Chondrocyte (in vitro differentiated cells): ENCODE measurements around the gene RFNG. TPM values are rescaled to one million over a fixed set of nuclear protein-coding genes. Genes with fewer than 3 reads are reported as not detected.

Experiments
- DNase-seq: peaks from one replicate; pipeline ENCODE4 v3.0.0; 2021; ENCODE audit warnings: mixed read lengths, low spot score
- H3K27ac Mint-ChIP-seq: one replicate; pipeline ENCODE4 v1.8.0; 2021; ENCODE audit warnings: mild to moderate bottlenecking, moderate library complexity, mixed read lengths; ENCODE audit not compliant: unreplicated experiment
- H3K27me3 Mint-ChIP-seq: 2 replicates; pipeline ENCODE4 v1.8.0; 2021; ENCODE audit warnings: low read depth, mixed read lengths
- H3K36me3 Mint-ChIP-seq: 2 replicates; pipeline ENCODE4 v1.8.0; 2021; ENCODE audit warnings: low read depth, mixed read lengths
- H3K4me1 Mint-ChIP-seq: 2 replicates; pipeline ENCODE4 v1.8.0; 2021; ENCODE audit warnings: low read depth, mild to moderate bottlenecking, mixed read lengths
- H3K4me3 Mint-ChIP-seq: one replicate; pipeline ENCODE4 v1.8.0; 2021; ENCODE audit warnings: mild to moderate bottlenecking, moderate library complexity, mixed read lengths; ENCODE audit not compliant: unreplicated experiment
- H3K9me3 Mint-ChIP-seq: 2 replicates; pipeline ENCODE4 v1.8.0; 2021; ENCODE audit warnings: low read depth, mixed read lengths
- CTCF ChIP-seq: fragments of 200-600 bp; sonication (generic); IDR thresholded peaks from 2 replicates; pipeline ENCODE4 v1.5.0; 2021; ENCODE audit warnings: antibody characterized with exemption, mild to moderate bottlenecking, moderate library complexity
- total RNA-seq: library from RNA; stranded (reverse); gene quantifications from 3 replicates; pipeline ENCODE4 v1.2.1, GENCODE V29; 2021

The RFNG gene
- total RNA-seq, 1 donor from 2014 or later = 47.4 TPM

- Mint-ChIP-seq H3K4me3 (no peak overlapping the region), H3K27me3 (no peaks in the 10 kb centered on the region), H3K4me1 (peaks cover 11% of the 10 kb centered on the region), H3K27ac (no peak overlapping the region), H3K36me3 (peaks cover 9% of the 10 kb centered on the region), H3K9me3 (no peaks in the 10 kb centered on the region)
- TF ChIP-seq CTCF = no peak
- DNase-seq = peak; percentile 89
These were observed 39.9 kb upstream of the RFNG start for GRCh38 chr17:82091264-82092066.

DNA sequence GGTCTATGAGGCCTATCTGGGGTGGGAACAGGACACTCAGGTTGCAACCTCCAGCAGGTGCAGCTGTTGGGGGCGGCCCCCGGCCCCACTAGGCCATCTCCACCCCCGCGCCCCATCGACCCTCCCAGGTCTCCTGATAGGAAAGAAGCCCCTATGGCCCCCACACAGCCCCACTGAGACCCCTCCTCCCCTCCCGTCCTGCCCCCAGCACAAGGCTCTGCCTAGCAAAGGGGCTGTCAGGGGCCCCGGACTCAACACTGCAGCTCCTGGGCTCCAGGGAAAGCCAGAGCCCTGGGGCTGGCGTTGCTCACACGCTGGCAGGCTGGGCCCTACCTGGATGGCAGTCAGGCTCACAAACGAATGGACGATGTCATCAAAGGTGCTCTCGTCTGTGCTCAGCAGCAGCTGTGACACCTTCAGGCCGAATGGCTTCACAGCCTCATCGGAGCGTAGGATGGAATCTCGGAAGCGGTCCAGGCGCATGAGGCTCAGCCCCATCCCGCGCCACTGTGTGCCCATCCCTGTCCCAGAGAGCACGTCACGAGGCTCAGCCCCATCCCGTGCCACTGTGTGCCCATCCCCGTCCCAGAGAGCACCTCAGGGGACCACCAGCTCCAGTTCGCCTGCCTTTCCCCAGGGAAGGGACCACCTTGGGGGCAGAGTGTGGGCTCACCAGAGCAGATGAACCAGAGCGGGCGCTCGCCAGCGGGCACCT is 39.1 kb upstream of the RFNG start:
- Mint-ChIP-seq H3K27me3 (no peaks in the 10 kb centered on the region), H3K4me1 (peaks cover 3% of the 10 kb centered on the region), H3K36me3 (peaks cover 8% of the 10 kb centered on the region), H3K4me3 (no peak overlapping the region), H3K9me3 (no peaks in the 10 kb centered on the region), H3K27ac (no peak overlapping the region)
- TF ChIP-seq CTCF = no peak
- no peak for DNase-seq

GRCh38 chr17:82089723-82090548 is 38.3 kb upstream of the RFNG start:
- H3K4me3 Mint-ChIP-seq = no peak overlapping the region
- no peaks in the 10 kb centered on the region for H3K4me1 Mint-ChIP-seq
- DNase-seq = no peak
- no peaks in the 10 kb centered on the region for H3K9me3 Mint-ChIP-seq
- H3K36me3 Mint-ChIP-seq = peaks cover 8% of the 10 kb centered on the region
- H3K27me3 Mint-ChIP-seq = no peaks in the 10 kb centered on the region
- no peak overlapping the region for H3K27ac Mint-ChIP-seq
- TF ChIP-seq CTCF = no peak

DNA sequence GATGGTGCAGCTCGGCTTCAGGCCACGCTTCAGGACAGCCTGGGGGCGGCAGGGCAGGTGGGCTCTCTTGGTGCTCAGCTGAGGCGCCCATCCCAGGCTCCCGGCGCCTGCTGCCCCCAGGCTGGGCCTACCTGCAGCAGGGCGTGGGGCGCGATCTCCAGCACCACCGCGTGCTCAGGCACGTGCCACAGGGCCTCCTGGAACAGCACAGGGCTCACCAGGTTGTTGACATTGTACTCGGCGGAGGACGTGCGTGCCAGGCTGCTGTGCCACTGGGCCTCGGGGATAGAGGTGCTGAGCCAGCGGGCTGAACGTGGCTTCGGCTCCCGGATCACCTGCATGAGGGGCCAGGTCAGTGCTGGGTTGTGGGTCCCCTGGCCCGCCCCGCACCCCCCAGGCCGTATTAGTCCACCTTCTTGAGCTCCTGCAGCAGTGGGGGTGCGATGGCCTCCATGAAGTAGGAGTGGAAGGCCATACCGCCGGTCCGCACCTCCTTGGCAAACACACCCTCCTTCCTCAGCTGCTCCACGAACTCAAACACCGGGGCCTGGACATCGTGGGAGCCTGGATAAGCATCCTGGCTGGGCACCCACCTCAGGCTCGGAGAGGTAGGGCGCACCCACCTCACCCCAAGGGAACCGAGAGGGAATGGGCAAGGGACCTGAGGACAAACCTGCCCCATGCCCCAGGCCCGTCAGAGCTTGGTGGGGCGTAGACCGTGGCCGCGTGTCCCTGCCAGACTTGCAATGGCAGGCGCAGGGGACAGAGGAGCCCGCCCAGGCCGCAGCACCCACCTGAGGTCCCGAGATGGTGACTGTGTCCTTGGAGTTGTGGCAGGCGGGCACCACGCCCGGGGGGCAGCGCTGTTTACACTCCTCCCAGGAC is 37.5 kb upstream of the RFNG start:
- Mint-ChIP-seq H3K9me3 (no peaks in the 10 kb centered on the region), H3K4me3 (no peak overlapping the region), H3K27ac (no peak overlapping the region), H3K27me3 (no peaks in the 10 kb centered on the region), H3K36me3 (peaks cover 11% of the 10 kb centered on the region), H3K4me1 (no peaks in the 10 kb centered on the region)
- no peak for TF ChIP-seq CTCF
- DNase-seq = no peak
